RWPE1 (cell line): ENCODE data around the gene PCDHGA1.

ENCODE experiments used
- CTCF ChIA-PET: fragments of 350-600 bp; sonication (Branson Sonifier 250); formaldehyde crosslinking; extraction: SDS; loops from one replicate; lab custom pipeline; 2021; lab: Yijun Ruan, JAX
- POLR2A ChIA-PET: fragments of 400-600 bp; formaldehyde crosslinking; extraction: SDS; loops from one replicate; lab custom pipeline; 2020; ENCODE audit warnings: antibody characterized with exemption; ENCODE audit not compliant: low non-redundant PET; lab: Yijun Ruan, JAX
- DNase-seq: peaks from one replicate; pipeline ENCODE4 v3.0.0; 2012; ENCODE audit warnings: low spot score
- H3K27ac ChIP-seq: fragments of 450-650 bp; 2 replicates; pipeline ENCODE4 v1.5.1; 2017
- TF ChIP-seq, protein P1 (sequence below): fragments of 450-650 bp; conservative IDR thresholded peaks from 2 replicates; pipeline ENCODE4 v1.5.1; 2017; ENCODE audit warnings: low read depth, mild to moderate bottlenecking

Gene PCDHGA1

DNA sequence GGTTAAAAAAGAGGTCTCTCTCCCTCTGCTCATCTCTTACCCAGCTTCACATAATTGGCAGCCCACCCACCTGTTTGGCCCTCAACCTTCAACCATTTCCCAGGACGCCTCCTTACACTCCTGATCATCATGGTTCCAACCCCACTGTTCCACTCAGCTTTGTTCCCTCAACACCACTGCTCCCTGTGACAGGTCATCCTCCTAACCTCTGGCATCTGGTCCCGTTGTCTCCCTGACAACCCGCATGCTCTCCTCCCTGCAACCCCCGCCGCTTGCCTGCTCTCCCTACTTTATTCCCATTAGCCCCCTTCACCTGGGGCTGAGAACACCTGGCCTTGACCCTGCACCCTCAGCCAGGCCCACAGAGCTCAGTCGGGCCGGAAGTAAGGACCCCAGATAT is 171.4 kb downstream of the PCDHGA1 start:
- CTCF ChIA-PET, result interaction anchor here (0.6 to 3.1 kb wide), 3 partner anchors 10 to 584 kb away, joined by 3 to 9 read pairs (median 4); no protein-coding TSS in a partner anchor
- no peak overlapping the region for H3K27ac ChIP-seq
- TF ChIP-seq, protein P1, sequence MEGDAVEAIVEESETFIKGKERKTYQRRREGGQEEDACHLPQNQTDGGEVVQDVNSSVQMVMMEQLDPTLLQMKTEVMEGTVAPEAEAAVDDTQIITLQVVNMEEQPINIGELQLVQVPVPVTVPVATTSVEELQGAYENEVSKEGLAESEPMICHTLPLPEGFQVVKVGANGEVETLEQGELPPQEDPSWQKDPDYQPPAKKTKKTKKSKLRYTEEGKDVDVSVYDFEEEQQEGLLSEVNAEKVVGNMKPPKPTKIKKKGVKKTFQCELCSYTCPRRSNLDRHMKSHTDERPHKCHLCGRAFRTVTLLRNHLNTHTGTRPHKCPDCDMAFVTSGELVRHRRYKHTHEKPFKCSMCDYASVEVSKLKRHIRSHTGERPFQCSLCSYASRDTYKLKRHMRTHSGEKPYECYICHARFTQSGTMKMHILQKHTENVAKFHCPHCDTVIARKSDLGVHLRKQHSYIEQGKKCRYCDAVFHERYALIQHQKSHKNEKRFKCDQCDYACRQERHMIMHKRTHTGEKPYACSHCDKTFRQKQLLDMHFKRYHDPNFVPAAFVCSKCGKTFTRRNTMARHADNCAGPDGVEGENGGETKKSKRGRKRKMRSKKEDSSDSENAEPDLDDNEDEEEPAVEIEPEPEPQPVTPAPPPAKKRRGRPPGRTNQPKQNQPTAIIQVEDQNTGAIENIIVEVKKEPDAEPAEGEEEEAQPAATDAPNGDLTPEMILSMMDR, result no peak
- DNase-seq, result no peak
- POLR2A ChIA-PET, result no interaction called here

DNA sequence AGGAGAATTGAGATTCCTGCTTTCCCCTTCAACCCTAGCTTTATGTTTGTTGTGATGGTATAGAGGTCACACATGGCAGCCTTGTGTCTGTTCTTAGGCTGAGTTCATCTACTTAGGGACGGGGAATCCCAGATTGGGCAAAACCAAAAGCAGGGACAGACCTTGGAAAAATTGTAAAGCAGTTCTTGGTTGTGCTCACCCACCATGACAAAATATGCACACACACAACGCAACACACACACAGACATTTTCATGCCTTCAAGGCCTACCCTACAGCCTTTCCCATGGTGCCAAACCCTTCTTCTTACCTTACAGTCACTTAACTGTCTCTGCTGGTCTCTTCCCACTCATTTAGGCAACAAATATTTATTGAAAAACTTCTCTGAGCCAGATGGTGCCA is 173.4 kb downstream of the PCDHGA1 start:
- POLR2A ChIA-PET, result no interaction called here

GRCh38 chr5:141504216-141504615 is 173.9 kb downstream of the PCDHGA1 start:
- no peak overlapping the region for H3K27ac ChIP-seq
- DNase-seq, result no peak
- TF ChIP-seq, protein P1, result no peak
- POLR2A ChIA-PET, result no interaction called here
- CTCF ChIA-PET, result interaction anchor here (1.0 kb wide), 1 partner anchor 26 kb away, joined by 4 read pairs; no protein-coding TSS in a partner anchor

More for the DNA sequence above, 173.4 kb downstream of the PCDHGA1 start:
- H3K27ac ChIP-seq, result no peak overlapping the region
- no peak for DNase-seq
- CTCF ChIA-PET, result no interaction called here
- TF ChIP-seq, protein P1, result no peak

DNA sequence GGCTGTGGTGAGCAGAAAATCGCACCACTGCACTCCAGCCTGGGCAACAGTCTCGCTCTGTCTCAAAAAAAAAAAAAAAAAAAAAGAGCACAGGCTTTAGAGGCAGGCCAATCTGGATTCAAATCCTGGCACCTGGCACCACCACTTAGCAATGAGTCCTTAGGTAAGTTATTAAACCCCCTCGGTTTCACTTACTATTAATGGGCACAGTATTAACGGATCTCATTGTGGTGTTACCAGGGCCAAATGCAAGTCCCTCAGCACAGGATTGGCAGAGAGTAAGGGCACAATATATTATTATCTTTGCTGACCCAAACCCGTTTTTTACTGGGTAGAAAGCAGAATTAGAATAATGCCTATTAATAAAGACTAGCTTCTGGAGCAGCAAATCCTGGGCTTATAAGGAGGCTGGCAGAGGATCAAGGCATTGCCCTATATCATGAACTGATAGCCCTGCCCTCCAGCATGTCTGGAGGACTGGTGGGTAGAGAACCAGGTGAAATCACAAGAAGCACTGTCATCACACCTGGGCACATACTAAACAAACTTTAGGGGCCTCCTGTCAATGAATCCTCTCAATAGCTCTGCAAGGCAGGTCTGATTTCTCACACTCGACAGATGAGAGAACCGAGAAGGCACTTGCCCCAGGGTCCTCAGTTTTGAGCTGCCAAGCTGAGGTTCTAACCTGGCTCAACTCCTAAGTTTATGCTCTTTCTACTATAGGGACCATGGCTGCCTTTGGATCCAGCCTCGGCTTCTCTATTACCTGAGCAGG is 176.3 kb downstream of the PCDHGA1 start:
- TF ChIP-seq, protein P1, result no peak
- ChIA-PET POLR2A (no interaction called here), CTCF (interaction anchor here (0.7 to 1.7 kb wide), 3 partner anchors 16 to 57 kb away, joined by 3 to 5 read pairs (median 3); no protein-coding TSS in a partner anchor)
- peak overlapping the region; percentile 97 for H3K27ac ChIP-seq
- DNase-seq, result no peak

DNA sequence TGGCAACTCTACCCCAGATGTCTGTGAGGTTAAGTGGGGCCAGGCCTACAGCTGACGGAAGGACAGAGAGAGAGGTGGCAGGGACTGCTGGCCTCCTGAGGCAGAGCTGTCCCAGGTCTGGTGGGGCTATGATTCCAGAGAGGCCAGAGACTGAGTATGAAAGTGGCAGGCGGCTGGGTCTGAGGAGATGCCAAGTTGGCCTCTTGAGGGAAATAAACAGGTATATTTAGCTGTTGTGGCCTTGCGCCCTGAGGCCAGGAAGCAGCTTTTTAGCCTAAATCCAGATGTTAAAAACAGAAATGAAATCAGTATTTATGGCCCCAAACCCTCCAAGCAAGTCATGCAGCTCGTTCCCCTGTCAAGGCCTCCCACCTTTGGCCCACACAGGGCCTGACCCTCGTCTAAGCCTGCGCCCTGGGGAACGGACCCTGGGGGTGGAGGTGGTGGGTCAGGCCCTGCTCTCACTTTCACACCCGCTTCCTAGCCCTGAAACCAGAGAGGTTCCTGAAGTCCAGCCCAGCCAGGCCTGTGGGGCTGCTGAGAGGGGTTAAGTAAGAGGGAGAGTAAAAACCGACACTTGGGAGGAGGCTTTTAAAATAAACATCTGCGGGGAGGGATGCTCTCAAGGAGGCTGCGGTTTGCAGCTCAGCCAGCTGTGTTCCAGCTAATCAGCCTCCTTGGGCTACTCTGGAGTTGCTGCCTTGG is 177.2 kb downstream of the PCDHGA1 start:
- DNase-seq, result no peak
- POLR2A ChIA-PET, result no interaction called here
- TF ChIP-seq, protein P1, result no peak
- CTCF ChIA-PET, result interaction anchor here (0.7 to 3.3 kb wide), 4 partner anchors 15 to 56 kb away, joined by 3 to 22 read pairs (median 4); no protein-coding TSS in a partner anchor
- peak overlapping the region; percentile 97 for H3K27ac ChIP-seq

DNA sequence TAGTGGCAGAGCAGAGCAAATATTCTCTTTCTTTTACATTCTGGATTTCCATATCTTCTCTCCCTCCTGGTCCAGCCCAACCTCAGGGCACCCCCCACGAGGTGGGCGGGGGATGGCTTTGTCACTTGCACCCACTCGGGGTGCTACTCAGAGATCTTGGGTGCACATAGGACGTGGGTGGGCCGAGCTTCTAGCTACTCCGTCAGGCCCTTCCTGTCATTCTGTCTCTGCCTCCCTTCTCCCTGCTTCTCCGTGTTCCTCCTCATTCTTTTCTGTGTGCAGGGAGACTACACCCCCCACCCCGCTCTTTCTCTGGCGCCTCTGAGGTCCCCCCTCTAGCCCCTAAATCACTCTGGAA is 178.1 kb downstream of the PCDHGA1 start:
- DNase-seq, result no peak
- H3K27ac ChIP-seq, result peak overlapping the region; percentile 97
- ChIA-PET POLR2A (no interaction called here), CTCF (interaction anchor here (0.7 to 3.3 kb wide), 5 partner anchors 16 to 80 kb away, joined by 3 to 22 read pairs (median 5); no protein-coding TSS in a partner anchor)
- TF ChIP-seq, protein P1, result no peak
